Stomach (tissue), 4 donors: Measurements from ENCODE around the gene ANKEF1.

Source experiments
- CTCF ChIP-seq, 7 experiments: fragments of 450-650 bp in 4 of 7; fragments of 200-600 bp in 3 of 7; sonication (generic) in 3 of 7; IDR thresholded peaks; one replicate each; pipeline ENCODE4 v1.5.1; 2016 to 2019; ENCODE audit warnings: antibody characterized with exemption in 7 of 7, control low read depth in 2 of 7, mild to moderate bottlenecking in 1 of 7
- EP300 ChIP-seq: sonication (generic); formaldehyde crosslinking; IDR thresholded peaks from one replicate; pipeline ENCODE4 v1.6.1; 2017; ENCODE audit warnings: antibody characterized with exemption
- POLR2A ChIP-seq, 4 donors: fragments of 450-650 bp; IDR thresholded peaks; one replicate each; pipeline ENCODE4 v1.6.1; 2016; ENCODE audit warnings: antibody characterized with exemption in 4 of 4, control low read depth in 2 of 4, mild to moderate bottlenecking in 1 of 4, moderate library complexity in 1 of 4
- POLR2AphosphoS5 ChIP-seq, 3 donors: sonication (generic); formaldehyde crosslinking; IDR thresholded peaks; one replicate each; pipeline ENCODE4 v1.6.1; 2016; ENCODE audit warnings: antibody characterized with exemption in 3 of 3

GRCh38 chr20:10076126-10077080 is 41.6 kb downstream of the ANKEF1 start:
- no peak for TF ChIP-seq CTCF (IDR thresholded peaks at IDR 0.05)
- TF ChIP-seq POLR2AphosphoS5 (IDR thresholded peaks at IDR 0.05): peak in 1 of 3 donors; percentile 58
- no peak for TF ChIP-seq POLR2A (IDR thresholded peaks at IDR 0.05)
- no peak for TF ChIP-seq EP300
